ENCODE measurements around the gene CITED1. TPM values are rescaled to one million over a fixed set of nuclear protein-coding genes. Genes with fewer than 3 reads are reported as not detected.

The CITED1 gene
- total RNA-seq, 1 experiment from 2014 or later, result 0.36 TPM

GRCh38 chrX:72280321-72280845, 25.3 kb downstream of the CITED1 start:
- Histone ChIP-seq H3K36me3 (ENCODE audit: control insufficient read depth, insufficient read depth, low read length) (peaks cover 10% of the 10 kb centered on the region), H3K27ac (ENCODE audit: low read length) (no peak overlapping the region), H3K27me3 (ENCODE audit: control insufficient read depth, insufficient read depth, low read length) (no peaks in the 10 kb centered on the region), H3K9me3 (ENCODE audit: control insufficient read depth, insufficient read depth, low read depth, low read length) (no peaks in the 10 kb centered on the region), H3K4me1 (ENCODE audit: control insufficient read depth, insufficient read depth, low read length) (no peaks in the 10 kb centered on the region), H3K4me3 (ENCODE audit: low read depth in 2 of 2, low read length in 2 of 2) (no peak overlapping the region)
- ChIA-PET POLR2A (no interaction called here), CTCF (no interaction called here)
- intact Hi-C loops (cut with micrococcal nuclease; ENCODE audit: unreplicated experiment), result no loop called here
- ATAC-seq (no peak), DNase-seq (ENCODE audit: low read depth, low spot score) (no peak)
- in situ Hi-C loops (cut with HindIII; ENCODE audit: low pct_unique_long_range_greater_than_20kb, low sequenced_read_pairs), result no loop called here
- no TSS peak for BruUV-seq (replicated peaks)
- TF ChIP-seq, protein P1, sequence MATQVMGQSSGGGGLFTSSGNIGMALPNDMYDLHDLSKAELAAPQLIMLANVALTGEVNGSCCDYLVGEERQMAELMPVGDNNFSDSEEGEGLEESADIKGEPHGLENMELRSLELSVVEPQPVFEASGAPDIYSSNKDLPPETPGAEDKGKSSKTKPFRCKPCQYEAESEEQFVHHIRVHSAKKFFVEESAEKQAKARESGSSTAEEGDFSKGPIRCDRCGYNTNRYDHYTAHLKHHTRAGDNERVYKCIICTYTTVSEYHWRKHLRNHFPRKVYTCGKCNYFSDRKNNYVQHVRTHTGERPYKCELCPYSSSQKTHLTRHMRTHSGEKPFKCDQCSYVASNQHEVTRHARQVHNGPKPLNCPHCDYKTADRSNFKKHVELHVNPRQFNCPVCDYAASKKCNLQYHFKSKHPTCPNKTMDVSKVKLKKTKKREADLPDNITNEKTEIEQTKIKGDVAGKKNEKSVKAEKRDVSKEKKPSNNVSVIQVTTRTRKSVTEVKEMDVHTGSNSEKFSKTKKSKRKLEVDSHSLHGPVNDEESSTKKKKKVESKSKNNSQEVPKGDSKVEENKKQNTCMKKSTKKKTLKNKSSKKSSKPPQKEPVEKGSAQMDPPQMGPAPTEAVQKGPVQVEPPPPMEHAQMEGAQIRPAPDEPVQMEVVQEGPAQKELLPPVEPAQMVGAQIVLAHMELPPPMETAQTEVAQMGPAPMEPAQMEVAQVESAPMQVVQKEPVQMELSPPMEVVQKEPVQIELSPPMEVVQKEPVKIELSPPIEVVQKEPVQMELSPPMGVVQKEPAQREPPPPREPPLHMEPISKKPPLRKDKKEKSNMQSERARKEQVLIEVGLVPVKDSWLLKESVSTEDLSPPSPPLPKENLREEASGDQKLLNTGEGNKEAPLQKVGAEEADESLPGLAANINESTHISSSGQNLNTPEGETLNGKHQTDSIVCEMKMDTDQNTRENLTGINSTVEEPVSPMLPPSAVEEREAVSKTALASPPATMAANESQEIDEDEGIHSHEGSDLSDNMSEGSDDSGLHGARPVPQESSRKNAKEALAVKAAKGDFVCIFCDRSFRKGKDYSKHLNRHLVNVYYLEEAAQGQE (IDR thresholded peaks at IDR 0.05; ENCODE audit: insufficient read depth in 1 of 2, low read depth in 2 of 2, low read length in 1 of 2), result no peak
- TF ChIP-seq CTCF (IDR thresholded peaks at IDR 0.05) (no peak), SIN3A (IDR thresholded peaks at IDR 0.05; ENCODE audit: borderline replicate concordance, insufficient read depth, low read depth, low read length) (no peak), POLR2AphosphoS5 (IDR thresholded peaks at IDR 0.05; ENCODE audit: low read depth, low read length) (no peak), TCF7L2 (IDR thresholded peaks at IDR 0.05; ENCODE audit: low read depth, low read length) (no peak)

GRCh38 chrX:72276478-72276953, 29.2 kb downstream of the CITED1 start:
- no peaks in the 10 kb centered on the region for H3K9me3 ChIP-seq (ENCODE audit: control insufficient read depth, insufficient read depth, low read depth, low read length)
- ATAC-seq, result no peak
- in situ Hi-C loops (cut with HindIII; ENCODE audit: low pct_unique_long_range_greater_than_20kb, low sequenced_read_pairs) (no loop called here), intact Hi-C loops (cut with micrococcal nuclease; ENCODE audit: unreplicated experiment) (no loop called here)
- peaks cover 34% of the 10 kb centered on the region for H3K36me3 ChIP-seq (ENCODE audit: control insufficient read depth, insufficient read depth, low read length)
- BruUV-seq (replicated peaks), result TSS peak; percentile 75
- H3K27me3 ChIP-seq (ENCODE audit: control insufficient read depth, insufficient read depth, low read length), result no peaks in the 10 kb centered on the region
- peak overlapping the region; percentile 95 for H3K27ac ChIP-seq (ENCODE audit: low read length)
- H3K4me3 ChIP-seq (ENCODE audit: low read depth in 2 of 2, low read length in 2 of 2), result peak overlapping the region; percentile 91 to 95
- ChIA-PET POLR2A (interaction anchor here (0.5 to 0.9 kb wide), 2 partner anchors 38 to 83 kb away, joined by 3 read pairs; partner anchors contain the start of gene ERCC6L), CTCF (interaction anchor here (1.1 to 1.2 kb wide), 2 partner anchors 19 to 38 kb away, joined by 3 to 4 read pairs; partner anchors contain the start of gene ERCC6L)
- TF ChIP-seq POLR2AphosphoS5 (IDR thresholded peaks at IDR 0.05; ENCODE audit: low read depth, low read length) (no peak), TCF7L2 (IDR thresholded peaks at IDR 0.05; ENCODE audit: low read depth, low read length) (no peak), CTCF (IDR thresholded peaks at IDR 0.05) (no peak), SIN3A (IDR thresholded peaks at IDR 0.05; ENCODE audit: borderline replicate concordance, insufficient read depth, low read depth, low read length) (no peak)
- TF ChIP-seq, protein P1 (IDR thresholded peaks at IDR 0.05; ENCODE audit: insufficient read depth in 1 of 2, low read depth in 2 of 2, low read length in 1 of 2), result no peak
- peaks cover 29% of the 10 kb centered on the region for H3K4me1 ChIP-seq (ENCODE audit: control insufficient read depth, insufficient read depth, low read length)
- DNase-seq (ENCODE audit: low read depth, low spot score), result no peak
